Omental fat pad (tissue), 4 donors: ENCODE data around the gene TEX10. TPM values are rescaled to one million over a fixed set of nuclear protein-coding genes. Genes with fewer than 3 reads are reported as not detected.
"Not testable (repeated sequence)": the region's sequence is repeated elsewhere in the genome, so short reads cannot be mapped to it uniquely, and the experiment has no call there.

Experiments used
- ATAC-seq: fragments of 150-250 bp; one replicate; pipeline ENCODE4 v1.9.1; 2016; ENCODE audit warnings: mild to moderate bottlenecking, moderate library complexity; ENCODE audit not compliant: low FRiP score
- DNase-seq: peaks from one replicate; pipeline ENCODE4 v3.0.0-alpha.2; 2019; ENCODE audit warnings: low spot score
- total RNA-seq, 4 donors: library from RNA; depleted of rRNA; stranded (reverse); fragments of >200 nt; gene quantifications; one replicate each; pipeline ENCODE4 v1.1.0, GENCODE V29; 2016
- TF ChIP-seq, protein P1 (sequence below), 3 donors: fragments of 450-650 bp; IDR thresholded peaks; one replicate each; pipeline ENCODE4 v1.5.1; 2016 to 2017; ENCODE audit warnings: antibody characterized with exemption in 3 of 3, mild to moderate bottlenecking in 3 of 3, moderate library complexity in 2 of 3

Gene TEX10
- total RNA-seq, 4 donors from 2014 or later = 15.8 to 51.0 (median 29.9) TPM

DNA sequence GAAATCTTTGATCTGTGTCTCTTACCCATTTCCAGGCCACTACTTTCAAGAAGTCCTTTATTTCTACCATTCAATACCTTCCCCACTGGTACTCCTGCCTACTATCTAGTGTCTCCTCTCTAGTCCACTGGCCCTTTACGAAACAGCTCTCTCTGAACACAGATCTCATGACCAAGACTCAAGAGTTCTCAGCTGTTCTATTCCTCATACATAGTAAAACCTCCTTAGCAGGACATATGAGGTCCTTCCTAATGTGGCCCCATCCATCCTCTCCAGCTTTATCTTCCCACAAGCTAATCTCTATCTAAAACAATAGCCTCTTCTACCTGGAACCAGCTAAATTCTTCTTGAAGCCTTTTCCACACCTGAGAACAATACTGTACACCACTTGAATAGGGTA, 2.6 kb downstream of the TEX10 start:
- no peak for ATAC-seq
- DNase-seq = no peak
- TF ChIP-seq, protein P1, sequence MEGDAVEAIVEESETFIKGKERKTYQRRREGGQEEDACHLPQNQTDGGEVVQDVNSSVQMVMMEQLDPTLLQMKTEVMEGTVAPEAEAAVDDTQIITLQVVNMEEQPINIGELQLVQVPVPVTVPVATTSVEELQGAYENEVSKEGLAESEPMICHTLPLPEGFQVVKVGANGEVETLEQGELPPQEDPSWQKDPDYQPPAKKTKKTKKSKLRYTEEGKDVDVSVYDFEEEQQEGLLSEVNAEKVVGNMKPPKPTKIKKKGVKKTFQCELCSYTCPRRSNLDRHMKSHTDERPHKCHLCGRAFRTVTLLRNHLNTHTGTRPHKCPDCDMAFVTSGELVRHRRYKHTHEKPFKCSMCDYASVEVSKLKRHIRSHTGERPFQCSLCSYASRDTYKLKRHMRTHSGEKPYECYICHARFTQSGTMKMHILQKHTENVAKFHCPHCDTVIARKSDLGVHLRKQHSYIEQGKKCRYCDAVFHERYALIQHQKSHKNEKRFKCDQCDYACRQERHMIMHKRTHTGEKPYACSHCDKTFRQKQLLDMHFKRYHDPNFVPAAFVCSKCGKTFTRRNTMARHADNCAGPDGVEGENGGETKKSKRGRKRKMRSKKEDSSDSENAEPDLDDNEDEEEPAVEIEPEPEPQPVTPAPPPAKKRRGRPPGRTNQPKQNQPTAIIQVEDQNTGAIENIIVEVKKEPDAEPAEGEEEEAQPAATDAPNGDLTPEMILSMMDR (IDR thresholded peaks at IDR 0.05) = no peak

- ATAC-seq = peak; percentile 96
- DNase-seq = no peak
- TF ChIP-seq, protein P1 (IDR thresholded peaks at IDR 0.05) = no peak
Observed at GRCh38 chr9:100346836-100347235, 5.9 kb downstream of the TEX10 start.

DNA sequence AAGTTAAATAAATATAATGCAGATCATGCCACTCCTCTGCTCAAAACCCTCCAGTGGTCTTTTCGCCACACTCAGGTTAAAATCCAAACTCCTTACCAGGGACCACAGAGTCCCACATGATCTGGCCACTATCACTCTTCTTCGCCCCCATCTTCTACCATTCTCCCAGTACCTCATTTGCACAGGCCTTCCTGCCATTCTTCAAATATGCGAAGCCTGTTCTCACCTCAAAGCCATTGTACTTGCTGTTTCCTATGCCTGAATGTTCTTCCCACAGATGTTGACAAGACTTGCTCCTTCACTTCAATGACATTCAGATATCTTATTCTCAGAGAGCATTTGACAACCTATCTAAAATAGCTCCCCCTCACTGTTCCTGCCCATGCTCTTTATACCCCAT, 10.9 kb downstream of the TEX10 start:
- DNase-seq (no peak), ATAC-seq (no peak)
- TF ChIP-seq, protein P1 (IDR thresholded peaks at IDR 0.05) = no peak

GRCh38 chr9:100340224-100340623, 12.5 kb downstream of the TEX10 start:
- TF ChIP-seq, protein P1 (IDR thresholded peaks at IDR 0.05) = no peak
- no peak for DNase-seq

DNA sequence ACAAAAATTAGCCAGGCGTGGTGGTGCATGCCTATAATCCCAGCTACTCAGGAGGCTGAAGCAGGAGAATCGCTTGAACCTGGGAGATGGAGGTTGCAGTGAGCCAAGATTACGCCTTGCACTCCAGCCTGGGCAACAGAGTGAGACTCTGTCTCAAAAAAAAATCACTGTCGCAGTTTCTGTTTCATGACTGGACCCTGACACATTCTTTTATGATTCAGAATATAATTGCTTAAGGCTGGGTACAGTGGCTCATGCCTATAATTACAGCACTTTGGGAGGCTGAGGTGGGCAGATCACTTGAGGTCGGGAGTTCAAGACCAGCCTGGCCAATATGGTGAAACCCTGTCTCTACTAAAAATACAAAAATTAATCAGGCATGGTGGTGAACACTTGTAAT, 14.0 kb downstream of the TEX10 start:
- ATAC-seq, DNase-seq: not testable (repeated sequence)

More at GRCh38 chr9:100340224-100340623, 12.5 kb downstream of the TEX10 start:
- no peak for ATAC-seq

- no peak for ATAC-seq
- TF ChIP-seq, protein P1 (IDR thresholded peaks at IDR 0.05) = no peak
Observed at GRCh38 chr9:100324594-100325200, 28.0 kb downstream of the TEX10 start.

DNA sequence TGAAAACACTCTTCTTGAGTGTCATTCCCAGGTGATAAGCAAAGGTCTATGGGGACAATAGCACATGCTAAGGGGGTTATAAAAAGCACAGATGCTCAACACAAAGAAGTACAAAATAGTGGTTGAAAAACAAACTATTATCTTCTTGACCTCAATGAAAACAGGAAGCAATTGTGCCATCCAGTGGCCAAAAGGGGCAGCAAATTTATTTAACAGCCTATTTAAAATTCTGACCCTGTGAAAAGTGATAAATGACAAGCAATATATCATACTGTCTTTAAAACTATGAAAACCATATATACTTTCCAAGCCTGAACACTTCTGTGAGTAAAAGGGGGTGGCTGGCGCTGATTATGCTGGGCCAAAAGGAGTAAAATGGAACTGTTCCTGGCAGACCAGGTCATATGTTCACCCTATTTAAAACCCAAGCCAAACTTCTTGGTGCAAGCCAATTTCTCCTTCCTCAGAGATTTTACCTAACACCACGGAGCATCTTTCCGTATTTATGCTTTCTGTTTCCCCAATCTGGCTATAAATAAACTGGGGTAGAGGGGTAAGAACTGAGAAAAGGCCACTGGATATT, 29.7 kb downstream of the TEX10 start:
- no peak for DNase-seq
- TF ChIP-seq, protein P1 (IDR thresholded peaks at IDR 0.05) = no peak
- ATAC-seq = peak; percentile 19

More at GRCh38 chr9:100324594-100325200, 28.0 kb downstream of the TEX10 start:
- no peak for DNase-seq
